ENCODE data around the gene GAD1. TPM values are rescaled to one million over a fixed set of nuclear protein-coding genes. Genes with fewer than 3 reads are reported as not detected.

GAD1 gene
- total and polyA plus RNA-seq, 2 of the 8 experiments (the other 6 are each of a cell fraction or from before 2014, with no cell fraction given), result 0.65 to 1.0 TPM

- Histone ChIP-seq H3K4me1 (replicated peaks in 1 of 4; ENCODE audit: control insufficient read depth in 3 of 4, insufficient read depth in 4 of 4, low read length in 3 of 4) (peaks cover 2 to 5% (median 4%) of the 10 kb centered on the region in 4 experiments; a peak in 5 of 7 replicates), H3K14ac (ENCODE audit: insufficient read length) (no peak within 1 kb of the TSS), H3K56ac (replicated peaks; ENCODE audit: insufficient read length, low read depth, low read length) (peak within 1 kb of the TSS; percentile 82), H4K91ac (replicated peaks; ENCODE audit: insufficient read length, low read length) (peak within 1 kb of the TSS; percentile 73), H3K4me3 (ENCODE audit: extremely low read depth in 1 of 4, insufficient read depth in 2 of 4, low read depth in 3 of 4, low read length in 4 of 4) (peak within 1 kb of the TSS; percentile 78 to 100 (median 82)), H2AFZ (ENCODE audit: low read length) (peak within 1 kb of the TSS; percentile 84), H2BK12ac (ENCODE audit: low read depth, low read length) (0 out of 2 replicates have a peak within 1 kb of the TSS, but pooled peaks have one; percentile 62), H3K79me1 (ENCODE audit: low read depth, low read length) (no peaks in the 10 kb centered on the region; the same call in 1 of the 2 replicates), H4K5ac (ENCODE audit: insufficient read length, low read depth, low read length) (peak within 1 kb of the TSS; percentile 89), H4K20me1 (replicated peaks in 1 of 2; ENCODE audit: control insufficient read depth in 1 of 2, insufficient read depth in 2 of 2, low read length in 2 of 2) (no peaks in the 10 kb centered on the region), H3K9ac (replicated peaks in 1 of 4; ENCODE audit: extremely low read depth in 1 of 4, low read depth in 3 of 4, low read length in 3 of 4) (peak within 1 kb of the TSS; percentile 45 to 68 (median 58)), H2BK15ac (ENCODE audit: low read length) (peak within 1 kb of the TSS; percentile 95; the same call in 1 of the 2 replicates), H3K27ac (ENCODE audit: low read depth, low read length) (peak within 1 kb of the TSS; percentile 58; the same call in 1 of the 2 replicates), H3K9me3 (ENCODE audit: insufficient read depth in 2 of 2, low read depth in 1 of 2, low read length in 1 of 2) (no peaks in the 10 kb centered on the region), H3K18ac (ENCODE audit: extremely low read depth, low read length) (peak within 1 kb of the TSS; percentile 90), H3K27me3 (replicated peaks in 1 of 4; ENCODE audit: control insufficient read depth in 3 of 4, extremely low read depth in 1 of 4, insufficient read depth in 3 of 4, low read length in 3 of 4) (no peaks in the 10 kb centered on the region), H3K23me2 (ENCODE audit: low read depth, low read length) (peaks cover 6% of the 10 kb centered on the region; the same call in 1 of the 2 replicates), H3K79me2 (ENCODE audit: control insufficient read depth in 1 of 2, insufficient read depth in 2 of 2, low read length in 2 of 2) (no peaks in the 10 kb centered on the region), H2BK5ac (ENCODE audit: low read depth, low read length) (peak within 1 kb of the TSS; percentile 93; the same call in 1 of the 2 replicates), H3K4me2 (ENCODE audit: insufficient read depth in 1 of 2, low read depth in 2 of 2, low read length in 2 of 2) (peak within 1 kb of the TSS; percentile 79 to 90), H3K23ac (ENCODE audit: insufficient read length) (no peak within 1 kb of the TSS), H3K36me3 (ENCODE audit: control insufficient read depth in 2 of 4, insufficient read depth in 4 of 4, low read length in 3 of 4) (no peaks in the 10 kb centered on the region), H3K4ac (replicated peaks; ENCODE audit: insufficient read length, low read depth, low read length) (no peak within 1 kb of the TSS), H4K8ac (ENCODE audit: extremely low read depth, insufficient read depth, low read length) (no peak within 1 kb of the TSS; the same call in 1 of the 2 replicates), H2BK20ac (ENCODE audit: low read length) (no peak within 1 kb of the TSS), H2BK120ac (replicated peaks; ENCODE audit: low read depth, low read length) (peak within 1 kb of the TSS; percentile 28), H2AK5ac (ENCODE audit: low read depth, low read length) (no peak within 1 kb of the TSS)
- POLR2A ChIA-PET (ENCODE audit: partially characterized antibody), result interaction anchor here (0.7 to 1.2 kb wide), 2 partner anchors 24 to 47 kb away, joined by 3 read pairs; partner anchors contain the start of gene GAD1
- peak in 1 of 2 experiments; percentile 58 for DNase-seq (ENCODE audit: low read depth in 1 of 2, low spot score in 2 of 2)
- 24% methylated on average over 13 of the region's 13 CpGs; no CpG with 5 or more reads in 1 of the 2 experiments for WGBS, 2 experiments (ENCODE audit: extremely low coverage in 1 of 2, insufficient coverage in 1 of 2, insufficient read length in 1 of 2, insufficient replicate concordance in 2 of 2, low coverage in 1 of 2, low lambda C conversion rate in 2 of 2, missing lambda C conversion rate in 1 of 2)
- CTCF ChIA-PET (ENCODE audit: partially characterized antibody), result interaction anchor here (1.1 to 2.2 kb wide), 4 partner anchors 33 to 361 kb away, joined by 3 to 8 read pairs (median 5); no protein-coding TSS in a partner anchor
- peak; percentile 74 for FAIRE-seq
- TF ChIP-seq MAX (IDR thresholded peaks at IDR 0.05) (no peak), KDM4A (IDR thresholded peaks at IDR 0.05; ENCODE audit: low read depth, low read length, severe bottlenecking) (peak; percentile 3), RXRA (IDR thresholded peaks at IDR 0.05; ENCODE audit: insufficient read depth, low read depth, low read length) (no peak), ATF3 (IDR thresholded peaks at IDR 0.05; ENCODE audit: insufficient read depth, low read depth, low read length) (no peak), EP300 (IDR thresholded peaks at IDR 0.05; ENCODE audit: borderline replicate concordance in 1 of 2, low read depth in 2 of 2, low read length in 2 of 2) (no peak), PHF8 (conservative IDR thresholded peaks at IDR 0.05; ENCODE audit: low read depth, low read length) (peak; percentile 38)
- TF ChIP-seq, protein P1, sequence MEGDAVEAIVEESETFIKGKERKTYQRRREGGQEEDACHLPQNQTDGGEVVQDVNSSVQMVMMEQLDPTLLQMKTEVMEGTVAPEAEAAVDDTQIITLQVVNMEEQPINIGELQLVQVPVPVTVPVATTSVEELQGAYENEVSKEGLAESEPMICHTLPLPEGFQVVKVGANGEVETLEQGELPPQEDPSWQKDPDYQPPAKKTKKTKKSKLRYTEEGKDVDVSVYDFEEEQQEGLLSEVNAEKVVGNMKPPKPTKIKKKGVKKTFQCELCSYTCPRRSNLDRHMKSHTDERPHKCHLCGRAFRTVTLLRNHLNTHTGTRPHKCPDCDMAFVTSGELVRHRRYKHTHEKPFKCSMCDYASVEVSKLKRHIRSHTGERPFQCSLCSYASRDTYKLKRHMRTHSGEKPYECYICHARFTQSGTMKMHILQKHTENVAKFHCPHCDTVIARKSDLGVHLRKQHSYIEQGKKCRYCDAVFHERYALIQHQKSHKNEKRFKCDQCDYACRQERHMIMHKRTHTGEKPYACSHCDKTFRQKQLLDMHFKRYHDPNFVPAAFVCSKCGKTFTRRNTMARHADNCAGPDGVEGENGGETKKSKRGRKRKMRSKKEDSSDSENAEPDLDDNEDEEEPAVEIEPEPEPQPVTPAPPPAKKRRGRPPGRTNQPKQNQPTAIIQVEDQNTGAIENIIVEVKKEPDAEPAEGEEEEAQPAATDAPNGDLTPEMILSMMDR (IDR thresholded peaks at IDR 0.05; ENCODE audit: control extremely low read depth in 1 of 3, insufficient read depth in 1 of 3, low read depth in 1 of 3, low read length in 3 of 3), result peak in 2 of 3 experiments; percentile 17 to 18; a peak in 3 of 4 replicates
Observed at GRCh38 chr2:170770008-170770605, 46.6 kb upstream of the GAD1 start, which contains the start of gene ERICH2. TSS of gene ERICH2 (plus strand) at chr2:170770378. CDS start at chr2:170770682, 304 bp downstream.
